ENCODE data around the gene CREB1. TPM values are rescaled to one million over a fixed set of nuclear protein-coding genes. Genes with fewer than 3 reads are reported as not detected.
"Not testable (repeated sequence)": the region's sequence is repeated elsewhere in the genome, so short reads cannot be mapped to it uniquely, and the experiment has no call there.

Gene CREB1
- total RNA-seq, 1 donor from 2014 or later, result 60.2 TPM

DNA sequence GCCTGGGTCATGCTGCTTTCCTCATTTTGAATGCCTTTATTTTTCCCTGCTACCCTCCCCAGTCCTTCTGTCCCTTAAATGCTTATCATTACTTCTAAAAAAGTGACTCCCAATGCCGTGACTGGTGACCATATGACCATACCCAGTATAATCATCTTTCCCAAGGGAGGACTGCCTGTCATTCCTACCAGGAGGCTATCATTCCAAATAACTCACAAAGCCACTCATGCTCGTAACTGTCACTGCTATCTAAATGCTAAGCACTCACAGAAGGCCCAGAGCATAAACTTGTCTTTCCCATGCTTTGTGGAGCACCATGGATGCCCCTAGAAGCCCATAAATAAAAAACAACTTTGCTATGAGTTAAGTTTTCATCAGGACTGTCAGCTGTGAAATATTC lies 38.7 kb upstream of the CREB1 start:
- DNase-seq (no peak), ATAC-seq (no peak)
- Histone ChIP-seq H3K9me3 (no peaks in the 10 kb centered on the region), H3K27me3 (no peaks in the 10 kb centered on the region), H3K36me3 (no peaks in the 10 kb centered on the region), H3K4me1 (no peaks in the 10 kb centered on the region), H3K27ac (no peak overlapping the region), H3K4me3 (no peak overlapping the region)
- intact Hi-C loops (cut with DNase I), result no loop called here
- TF ChIP-seq, protein P1, sequence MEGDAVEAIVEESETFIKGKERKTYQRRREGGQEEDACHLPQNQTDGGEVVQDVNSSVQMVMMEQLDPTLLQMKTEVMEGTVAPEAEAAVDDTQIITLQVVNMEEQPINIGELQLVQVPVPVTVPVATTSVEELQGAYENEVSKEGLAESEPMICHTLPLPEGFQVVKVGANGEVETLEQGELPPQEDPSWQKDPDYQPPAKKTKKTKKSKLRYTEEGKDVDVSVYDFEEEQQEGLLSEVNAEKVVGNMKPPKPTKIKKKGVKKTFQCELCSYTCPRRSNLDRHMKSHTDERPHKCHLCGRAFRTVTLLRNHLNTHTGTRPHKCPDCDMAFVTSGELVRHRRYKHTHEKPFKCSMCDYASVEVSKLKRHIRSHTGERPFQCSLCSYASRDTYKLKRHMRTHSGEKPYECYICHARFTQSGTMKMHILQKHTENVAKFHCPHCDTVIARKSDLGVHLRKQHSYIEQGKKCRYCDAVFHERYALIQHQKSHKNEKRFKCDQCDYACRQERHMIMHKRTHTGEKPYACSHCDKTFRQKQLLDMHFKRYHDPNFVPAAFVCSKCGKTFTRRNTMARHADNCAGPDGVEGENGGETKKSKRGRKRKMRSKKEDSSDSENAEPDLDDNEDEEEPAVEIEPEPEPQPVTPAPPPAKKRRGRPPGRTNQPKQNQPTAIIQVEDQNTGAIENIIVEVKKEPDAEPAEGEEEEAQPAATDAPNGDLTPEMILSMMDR (IDR thresholded peaks at IDR 0.05), result no peak

DNA sequence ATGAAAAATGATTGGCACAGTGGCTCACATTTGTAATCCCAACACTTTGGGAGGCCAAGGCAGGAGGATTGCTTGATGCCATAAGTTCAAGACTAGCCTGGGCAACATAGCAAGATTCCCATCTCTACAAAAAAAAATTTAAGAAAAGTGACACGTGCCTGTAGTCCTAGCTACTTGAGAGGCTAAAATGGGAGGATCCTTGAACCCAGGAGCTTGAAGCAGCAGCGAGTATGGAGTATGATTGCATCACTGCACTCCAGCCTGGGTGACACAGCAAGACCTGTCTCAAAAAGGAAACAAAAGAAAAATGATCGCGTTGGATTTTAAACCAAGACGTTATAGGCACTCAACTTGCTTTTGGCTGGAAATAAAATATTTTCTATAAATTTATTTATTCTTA lies 37.8 kb upstream of the CREB1 start:
- Histone ChIP-seq H3K27ac (no peak overlapping the region), H3K36me3 (no peaks in the 10 kb centered on the region), H3K27me3 (no peaks in the 10 kb centered on the region), H3K4me1 (no peaks in the 10 kb centered on the region), H3K4me3 (no peak overlapping the region), H3K9me3 (no peaks in the 10 kb centered on the region)
- intact Hi-C loops (cut with DNase I), result no loop called here
- TF ChIP-seq, protein P1 (IDR thresholded peaks at IDR 0.05), result no peak
- DNase-seq (no peak), ATAC-seq (peak; percentile 49)

DNA sequence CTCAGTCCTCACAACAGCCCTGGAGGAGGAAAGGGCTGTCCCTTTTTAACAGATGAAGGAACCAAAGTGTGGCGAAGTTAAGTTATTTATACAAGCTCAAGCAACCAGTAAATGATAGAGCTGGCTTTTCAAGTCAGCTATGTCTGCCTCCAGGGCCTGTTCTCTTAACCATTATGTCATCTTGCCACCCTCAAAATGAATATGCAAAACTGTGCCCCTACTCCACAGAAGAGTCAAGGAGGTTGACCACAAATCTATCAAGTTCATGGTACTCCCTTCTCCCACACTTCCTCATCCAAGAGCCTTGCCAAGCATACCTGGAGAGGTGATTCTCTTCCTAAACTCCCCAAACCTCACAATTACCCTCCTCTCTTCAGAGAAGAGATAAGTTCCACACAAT lies 37.3 kb upstream of the CREB1 start:
- Histone ChIP-seq H3K4me3 (no peak overlapping the region), H3K36me3 (no peaks in the 10 kb centered on the region), H3K27ac (no peak overlapping the region), H3K4me1 (no peaks in the 10 kb centered on the region), H3K27me3 (no peaks in the 10 kb centered on the region), H3K9me3 (no peaks in the 10 kb centered on the region)
- intact Hi-C loops (cut with DNase I), result no loop called here
- ATAC-seq (no peak), DNase-seq (no peak)
- TF ChIP-seq, protein P1 (IDR thresholded peaks at IDR 0.05), result no peak

DNA sequence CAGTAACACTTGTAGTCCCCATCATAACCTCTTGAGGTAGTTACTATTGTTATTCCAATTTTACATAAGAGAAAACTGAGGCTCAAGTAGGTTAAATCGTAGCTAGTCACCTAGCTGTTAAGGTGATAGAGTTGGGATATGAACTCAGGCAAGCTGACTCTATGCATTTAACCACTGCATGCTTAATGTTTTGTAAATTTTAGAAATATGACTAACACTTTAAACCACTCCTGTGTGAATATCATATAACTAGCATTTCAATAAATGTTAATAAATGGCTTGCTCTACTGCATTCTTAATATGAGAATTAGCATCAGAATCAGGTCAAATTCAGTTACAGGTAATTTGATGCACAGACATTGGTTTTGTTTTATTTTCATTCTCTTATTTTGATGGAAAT lies 35.6 kb upstream of the CREB1 start:
- Histone ChIP-seq H3K27ac (no peak overlapping the region), H3K4me1 (no peaks in the 10 kb centered on the region), H3K27me3 (no peaks in the 10 kb centered on the region), H3K4me3 (no peak overlapping the region), H3K36me3 (no peaks in the 10 kb centered on the region), H3K9me3 (no peaks in the 10 kb centered on the region)
- no peak for ATAC-seq
- DNase-seq, result no peak
- intact Hi-C loops (cut with DNase I), result no loop called here
- TF ChIP-seq, protein P1 (IDR thresholded peaks at IDR 0.05), result no peak

DNA sequence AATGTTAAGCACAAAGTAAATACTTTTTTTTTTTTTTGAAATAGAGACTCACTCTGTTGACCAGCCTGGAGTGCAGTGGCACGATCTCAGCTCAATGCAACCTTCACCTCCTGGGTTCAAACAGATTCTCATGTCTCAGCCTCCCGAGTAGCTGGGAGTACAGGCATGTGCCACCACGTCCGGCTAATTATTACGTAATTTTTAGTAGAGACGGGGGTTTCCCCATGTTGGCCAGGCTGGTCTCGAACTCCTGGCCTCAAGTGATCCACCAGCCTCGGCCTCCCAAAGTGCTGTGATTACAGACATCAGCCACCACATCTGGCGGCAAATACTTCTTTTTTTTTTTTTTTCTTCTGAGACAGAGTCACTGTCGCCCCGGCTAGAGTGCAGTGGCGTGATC lies 32.8 kb upstream of the CREB1 start:
- H3K9me3 ChIP-seq; DNase-seq; H3K36me3 ChIP-seq; ATAC-seq; H3K4me1 ChIP-seq; H3K27ac ChIP-seq; H3K4me3 ChIP-seq; intact Hi-C loops (cut with DNase I); H3K27me3 ChIP-seq: not testable (repeated sequence)

DNA sequence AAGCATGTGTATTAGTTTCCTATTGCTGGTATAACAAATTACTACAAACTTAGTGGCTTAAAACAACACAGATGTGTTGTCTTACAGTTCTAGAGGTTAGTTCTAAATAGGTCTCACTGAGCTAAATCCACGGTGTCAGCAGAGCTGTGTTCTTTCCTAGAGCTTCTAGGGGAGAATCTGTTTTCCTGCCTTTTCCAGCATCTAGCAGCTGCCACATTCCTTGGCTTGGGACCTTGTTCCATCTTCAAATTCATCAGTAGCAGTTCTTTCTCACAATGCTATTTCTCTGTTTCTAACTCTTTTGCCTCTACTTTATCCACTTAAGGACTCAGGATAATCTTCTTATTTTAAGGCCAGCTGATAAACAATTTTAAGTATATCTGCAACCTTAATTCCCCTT lies 32.2 kb upstream of the CREB1 start:
- no peaks in the 10 kb centered on the region for H3K4me1 ChIP-seq
- H3K27ac ChIP-seq, result no peak overlapping the region
- intact Hi-C loops (cut with DNase I), result no loop called here
- no peak overlapping the region for H3K4me3 ChIP-seq
- no peaks in the 10 kb centered on the region for H3K27me3 ChIP-seq
- TF ChIP-seq, protein P1 (IDR thresholded peaks at IDR 0.05), result no peak
- H3K36me3 ChIP-seq, result no peaks in the 10 kb centered on the region
- H3K9me3 ChIP-seq, result no peaks in the 10 kb centered on the region
- DNase-seq (no peak), ATAC-seq (no peak)
